Left lobe of liver (tissue), 1 donor: ENCODE data around the gene TAC3. TPM values are rescaled to one million over a fixed set of nuclear protein-coding genes. Genes with fewer than 3 reads are reported as not detected.

Experiments used
- total RNA-seq: library from RNA; stranded (reverse); gene quantifications from one replicate; pipeline ENCODE4 v1.2.1, GENCODE V29; 2021
- donor health status: DM: no; HTN: yes; CAD: no.

TAC3 gene
- total RNA-seq, 1 donor from 2014 or later: not detected

Other genes with a start within 250 kb of the TAC3 start
- not detected for gene SDR9C7, start 82.1 kb downstream of the TAC3 start, total RNA-seq
- 162 TPM for gene RDH16, start 58.9 kb downstream of the TAC3 start, total RNA-seq
- gene ZBTB39, start 10.0 kb downstream of the TAC3 start, total RNA-seq: 3.5 TPM
- gene MYO1A, start 33.6 kb upstream of the TAC3 start, total RNA-seq: 0.28 TPM
- 5.3 TPM for gene NEMP1, start 62.3 kb upstream of the TAC3 start, total RNA-seq
- gene NAB2, start 72.6 kb upstream of the TAC3 start, total RNA-seq: 12.9 TPM
- 97.6 TPM for gene STAT6, start 94.8 kb upstream of the TAC3 start, total RNA-seq
- 370 TPM for gene LRP1, start 112.0 kb upstream of the TAC3 start, total RNA-seq
- not detected for gene LRP1-AS, start 131.1 kb upstream of the TAC3 start, total RNA-seq
- gene NXPH4, start 200.3 kb upstream of the TAC3 start, total RNA-seq: 0.13 TPM
- gene SHMT2, start 213.2 kb upstream of the TAC3 start, total RNA-seq: 242 TPM
- 2.3 TPM for gene STAC3, start 234.7 kb upstream of the TAC3 start, total RNA-seq